Measurements from ENCODE around the gene RFX2.

DNA sequence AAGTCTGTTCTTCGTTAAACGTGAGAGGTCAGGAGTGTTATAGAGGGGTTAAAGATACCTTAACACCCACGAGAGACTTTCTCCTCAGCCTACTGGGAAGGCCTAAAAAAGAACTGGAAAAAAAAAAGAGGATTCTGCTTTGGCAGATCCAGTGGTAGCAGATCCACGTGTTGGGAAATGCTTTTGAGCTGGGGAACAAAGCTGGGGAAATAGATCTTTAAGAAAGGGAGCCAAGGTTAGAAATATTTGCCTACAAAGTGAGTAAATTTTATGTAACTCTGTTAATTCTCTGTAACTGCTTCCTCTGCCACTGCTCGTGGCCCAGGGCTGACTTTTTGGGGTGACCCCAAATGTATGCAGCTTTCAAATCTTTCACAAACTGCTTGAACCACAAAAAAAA, 11.7 kb downstream of the RFX2 start:
- TF ChIP-seq POLR2AphosphoS5 (IDR thresholded peaks at IDR 0.05; ENCODE audit: low read depth) (no peak), SPI1 (IDR thresholded peaks at IDR 0.05; ENCODE audit: borderline replicate concordance, low read depth) (no peak), GABPA (IDR thresholded peaks at IDR 0.05; ENCODE audit: low read depth) (no peak)
- TF ChIP-seq, protein P1, sequence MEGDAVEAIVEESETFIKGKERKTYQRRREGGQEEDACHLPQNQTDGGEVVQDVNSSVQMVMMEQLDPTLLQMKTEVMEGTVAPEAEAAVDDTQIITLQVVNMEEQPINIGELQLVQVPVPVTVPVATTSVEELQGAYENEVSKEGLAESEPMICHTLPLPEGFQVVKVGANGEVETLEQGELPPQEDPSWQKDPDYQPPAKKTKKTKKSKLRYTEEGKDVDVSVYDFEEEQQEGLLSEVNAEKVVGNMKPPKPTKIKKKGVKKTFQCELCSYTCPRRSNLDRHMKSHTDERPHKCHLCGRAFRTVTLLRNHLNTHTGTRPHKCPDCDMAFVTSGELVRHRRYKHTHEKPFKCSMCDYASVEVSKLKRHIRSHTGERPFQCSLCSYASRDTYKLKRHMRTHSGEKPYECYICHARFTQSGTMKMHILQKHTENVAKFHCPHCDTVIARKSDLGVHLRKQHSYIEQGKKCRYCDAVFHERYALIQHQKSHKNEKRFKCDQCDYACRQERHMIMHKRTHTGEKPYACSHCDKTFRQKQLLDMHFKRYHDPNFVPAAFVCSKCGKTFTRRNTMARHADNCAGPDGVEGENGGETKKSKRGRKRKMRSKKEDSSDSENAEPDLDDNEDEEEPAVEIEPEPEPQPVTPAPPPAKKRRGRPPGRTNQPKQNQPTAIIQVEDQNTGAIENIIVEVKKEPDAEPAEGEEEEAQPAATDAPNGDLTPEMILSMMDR (IDR thresholded peaks at IDR 0.05; ENCODE audit: insufficient read depth, low read length), result no peak
